Measurements from ENCODE around the gene KIAA0586. TPM values are rescaled to one million over a fixed set of nuclear protein-coding genes. Genes with fewer than 3 reads are reported as not detected.
"Not testable (repeated sequence)": the region's sequence is repeated elsewhere in the genome, so short reads cannot be mapped to it uniquely, and the experiment has no call there.

The KIAA0586 gene
- total RNA-seq, 1 experiment from 2014 or later: 49.8 TPM

- no peak for DNase-seq (ENCODE audit: low read depth)
Measured at GRCh38 chr14:58464652-58465051, 37.1 kb downstream of the KIAA0586 start.

- DNase-seq (ENCODE audit: low read depth): peak; percentile 24
Measured at GRCh38 chr14:58465421-58465820, 37.9 kb downstream of the KIAA0586 start.

- no peak for DNase-seq (ENCODE audit: low read depth)
Measured at GRCh38 chr14:58466459-58466858, 38.9 kb downstream of the KIAA0586 start.

- no peak for DNase-seq (ENCODE audit: low read depth)
Measured at GRCh38 chr14:58467575-58467974, 40.1 kb downstream of the KIAA0586 start.

- no peak for DNase-seq (ENCODE audit: low read depth)
Measured at GRCh38 chr14:58469309-58469708, 41.8 kb downstream of the KIAA0586 start.

- no peak for DNase-seq (ENCODE audit: low read depth)
Measured at GRCh38 chr14:58476320-58476719, 48.8 kb downstream of the KIAA0586 start.

- no peak for DNase-seq (ENCODE audit: low read depth)
Measured at GRCh38 chr14:58477653-58478052, 50.1 kb downstream of the KIAA0586 start.

- not testable (repeated sequence) for DNase-seq (ENCODE audit: low read depth)
Measured at GRCh38 chr14:58478329-58478728, 50.8 kb downstream of the KIAA0586 start.

- no peak for DNase-seq (ENCODE audit: low read depth)
Measured at GRCh38 chr14:58479975-58480374, 52.5 kb downstream of the KIAA0586 start.

GRCh38 chr14:58484176-58484575 is 56.7 kb downstream of the KIAA0586 start:
- DNase-seq (ENCODE audit: low read depth): no peak

GRCh38 chr14:58488550-58488949 is 61.0 kb downstream of the KIAA0586 start:
- DNase-seq (ENCODE audit: low read depth): peak; percentile 84

- no peak for DNase-seq (ENCODE audit: low read depth)
Measured at GRCh38 chr14:58491593-58491992, 64.1 kb downstream of the KIAA0586 start.

- no peak for DNase-seq (ENCODE audit: low read depth)
Measured at GRCh38 chr14:58492044-58492443, 64.5 kb downstream of the KIAA0586 start.

GRCh38 chr14:58501214-58501816 is 73.8 kb downstream of the KIAA0586 start:
- DNase-seq (ENCODE audit: low read depth): peak; percentile 55

GRCh38 chr14:58513272-58513671 is 85.8 kb downstream of the KIAA0586 start:
- DNase-seq (ENCODE audit: low read depth): no peak

GRCh38 chr14:58517592-58517991 is 90.1 kb downstream of the KIAA0586 start:
- no peak for DNase-seq (ENCODE audit: low read depth)

- DNase-seq (ENCODE audit: low read depth): not testable (repeated sequence)
Measured at GRCh38 chr14:58525691-58526090, 98.2 kb downstream of the KIAA0586 start.

- DNase-seq (ENCODE audit: low read depth): no peak
Measured at GRCh38 chr14:58533446-58533845, 105.9 kb downstream of the KIAA0586 start.

- DNase-seq (ENCODE audit: low read depth): no peak
Measured at GRCh38 chr14:58535044-58535443, 107.5 kb downstream of the KIAA0586 start.

- no peak for DNase-seq (ENCODE audit: low read depth)
Measured at GRCh38 chr14:58537004-58537403, 109.5 kb downstream of the KIAA0586 start.

GRCh38 chr14:58540749-58541632 is 113.5 kb downstream of the KIAA0586 start:
- DNase-seq (ENCODE audit: low read depth): no peak

- DNase-seq (ENCODE audit: low read depth): no peak
Measured at GRCh38 chr14:58541633-58542022, 114.1 kb downstream of the KIAA0586 start.

GRCh38 chr14:58543253-58543652 is 115.7 kb downstream of the KIAA0586 start:
- DNase-seq (ENCODE audit: low read depth): no peak
